ENCODE measurements around the gene APEX1.

GRCh38 chr14:20472536-20473169, 17.6 kb downstream of the APEX1 start:
- no peak for TF ChIP-seq CTCF (IDR thresholded peaks at IDR 0.05)
- TF ChIP-seq POLR2A (IDR thresholded peaks at IDR 0.05), result no peak

Measured in right lobe of liver (tissue), 4 donors.